ENCODE results near the gene PRICKLE4. TPM values are rescaled to one million over a fixed set of nuclear protein-coding genes. Genes with fewer than 3 reads are reported as not detected.

Gene PRICKLE4
- total RNA-seq, 1 donor from 2014 or later, result 2.8 TPM

- Mint-ChIP-seq H3K27me3 (peaks cover 9% of the 10 kb centered on the region), H3K4me1 (ENCODE audit: unreplicated experiment) (no peaks in the 10 kb centered on the region), H3K36me3 (no peaks in the 10 kb centered on the region), H3K4me3 (no peak overlapping the region), H3K9me3 (no peaks in the 10 kb centered on the region), H3K27ac (no peak overlapping the region)
- no peak for DNase-seq (ENCODE audit: extremely low spot score, unreplicated experiment)
- no peak for TF ChIP-seq CTCF (conservative IDR thresholded peaks at IDR 0.05)
Measured at GRCh38 chr6:41743406-41744235, 37.0 kb upstream of the PRICKLE4 start.

- H3K36me3 Mint-ChIP-seq, result no peaks in the 10 kb centered on the region
- H3K9me3 Mint-ChIP-seq, result no peaks in the 10 kb centered on the region
- H3K27ac Mint-ChIP-seq, result no peak overlapping the region
- peaks cover 9% of the 10 kb centered on the region for H3K27me3 Mint-ChIP-seq
- H3K4me1 Mint-ChIP-seq (ENCODE audit: unreplicated experiment), result no peaks in the 10 kb centered on the region
- DNase-seq (ENCODE audit: extremely low spot score, unreplicated experiment), result no peak
- no peak overlapping the region for H3K4me3 Mint-ChIP-seq
- TF ChIP-seq CTCF (conservative IDR thresholded peaks at IDR 0.05), result no peak
Measured at GRCh38 chr6:41744236-41744787, 36.3 kb upstream of the PRICKLE4 start.

GRCh38 chr6:41746107-41746506, 34.5 kb upstream of the PRICKLE4 start:
- H3K4me3 Mint-ChIP-seq, result no peak overlapping the region

GRCh38 chr6:41747256-41748101, 33.1 kb upstream of the PRICKLE4 start, which contains the start of gene PGC:
Gene PGC (minus strand): TSS chr6:41747397. CDS start chr6:41747334, 63 bp downstream.
- peaks cover 16% of the 10 kb centered on the region for H3K27me3 Mint-ChIP-seq
- no peak for DNase-seq (ENCODE audit: extremely low spot score, unreplicated experiment)
- H3K36me3 Mint-ChIP-seq, result no peaks in the 10 kb centered on the region
- no peak within 1 kb of the TSS for H3K27ac Mint-ChIP-seq
- no peaks in the 10 kb centered on the region for H3K9me3 Mint-ChIP-seq
- no peaks in the 10 kb centered on the region for H3K4me1 Mint-ChIP-seq (ENCODE audit: unreplicated experiment)
- TF ChIP-seq CTCF (conservative IDR thresholded peaks at IDR 0.05), result no peak
- H3K4me3 Mint-ChIP-seq, result no peak within 1 kb of the TSS

More at GRCh38 chr6:41746107-41746506, 34.5 kb upstream of the PRICKLE4 start:
- no peaks in the 10 kb centered on the region for H3K9me3 Mint-ChIP-seq
- no peak overlapping the region for H3K27ac Mint-ChIP-seq
- DNase-seq (ENCODE audit: extremely low spot score, unreplicated experiment), result no peak
- H3K4me1 Mint-ChIP-seq (ENCODE audit: unreplicated experiment), result no peaks in the 10 kb centered on the region
- no peak for TF ChIP-seq CTCF (conservative IDR thresholded peaks at IDR 0.05)
- peaks cover 17% of the 10 kb centered on the region for H3K27me3 Mint-ChIP-seq
- H3K36me3 Mint-ChIP-seq, result no peaks in the 10 kb centered on the region

- Mint-ChIP-seq H3K4me3 (no peak overlapping the region), H3K9me3 (no peaks in the 10 kb centered on the region), H3K27ac (no peak overlapping the region), H3K27me3 (peaks cover 16% of the 10 kb centered on the region), H3K4me1 (ENCODE audit: unreplicated experiment) (no peaks in the 10 kb centered on the region), H3K36me3 (no peaks in the 10 kb centered on the region)
- DNase-seq (ENCODE audit: extremely low spot score, unreplicated experiment), result no peak
- TF ChIP-seq CTCF (conservative IDR thresholded peaks at IDR 0.05), result no peak
Measured at GRCh38 chr6:41748102-41748477, 32.5 kb upstream of the PRICKLE4 start.

Data from type B pancreatic cell (in vitro differentiated cells).